Activated CD8-positive, alpha-beta memory T cell treated with anti-CD3 and anti-CD28 coated beads, Interleukin-2, amount 50 U/mL, for 1 hour (primary cell): ENCODE measurements around the gene FKBP1B.
"Not testable (repeated sequence)": the region's sequence is repeated elsewhere in the genome, so short reads cannot be mapped to it uniquely, and the experiment has no call there.

ENCODE experiments used
- DNase-seq: peaks from one replicate; pipeline ENCODE4 v3.0.0-alpha.2; 2020; ENCODE audit errors: extremely low read depth

FKBP1B gene

GRCh38 chr2:24049485-24050021, at the start of gene FKBP1B:
FKBP1B (plus strand) TSS chr2:24049741; CDS start chr2:24049850, 109 bp downstream.
- DNase-seq: no peak

- no peak for DNase-seq
Measured at GRCh38 chr2:24007693-24008092, 41.8 kb upstream of the FKBP1B start.

- no peak for DNase-seq
Measured at GRCh38 chr2:24008672-24009366, 40.7 kb upstream of the FKBP1B start.

GRCh38 chr2:24009367-24009679, 40.2 kb upstream of the FKBP1B start:
- DNase-seq: no peak

- no peak for DNase-seq
Measured at GRCh38 chr2:24009680-24010476, 39.7 kb upstream of the FKBP1B start, which contains the start of gene MFSD2B. MFSD2B (plus strand) TSS chr2:24010085; CDS start chr2:24010097, 12 bp downstream.

GRCh38 chr2:24010477-24011249, 38.9 kb upstream of the FKBP1B start:
- DNase-seq: no peak

GRCh38 chr2:24011250-24012104, 38.1 kb upstream of the FKBP1B start:
- no peak for DNase-seq

- DNase-seq: no peak
Measured at GRCh38 chr2:24012521-24013188, 36.9 kb upstream of the FKBP1B start.

- DNase-seq: not testable (repeated sequence)
Measured at GRCh38 chr2:24014902-24015301, 34.6 kb upstream of the FKBP1B start.

- DNase-seq: no peak
Measured at GRCh38 chr2:24015562-24016375, 33.8 kb upstream of the FKBP1B start.

- DNase-seq: no peak
Measured at GRCh38 chr2:24016376-24016761, 33.2 kb upstream of the FKBP1B start.

GRCh38 chr2:24016853-24017703, 32.5 kb upstream of the FKBP1B start:
- no peak for DNase-seq

GRCh38 chr2:24017711-24018110, 31.8 kb upstream of the FKBP1B start:
- DNase-seq: no peak

GRCh38 chr2:24018241-24018640, 31.3 kb upstream of the FKBP1B start:
- no peak for DNase-seq

GRCh38 chr2:24019729-24020128, 29.8 kb upstream of the FKBP1B start:
- no peak for DNase-seq

- no peak for DNase-seq
Measured at GRCh38 chr2:24020244-24020643, 29.3 kb upstream of the FKBP1B start.

- DNase-seq: no peak
Measured at GRCh38 chr2:24021122-24021998, 28.2 kb upstream of the FKBP1B start.
